CD14-positive monocyte (primary cell): Measurements from ENCODE around the gene DMXL1. TPM values are rescaled to one million over a fixed set of nuclear protein-coding genes. Genes with fewer than 3 reads are reported as not detected.

ENCODE experiments used
- DNase-seq, 3 donors: peaks; one replicate each; pipeline ENCODE4 v3.0.0-alpha.2; 2011 to 2022
- H2AFZ ChIP-seq: 2 replicates; pipeline ENCODE4 v1.6.0; 2012; ENCODE audit warnings: mild to moderate bottlenecking, low read depth, low read length, inconsistent platforms; ENCODE audit not compliant: insufficient read depth, poor library complexity, severe bottlenecking
- H3K27ac ChIP-seq, 2 donors: 1 replicate in 1 of 2; 2 replicates in 1 of 2; pipeline ENCODE4 v1.5.1; 2012 to 2013; ENCODE audit warnings: low read length in 2 of 2, control low read depth in 1 of 2, inconsistent platforms in 1 of 2, low read depth in 1 of 2, mild to moderate bottlenecking in 1 of 2
- H3K27me3 ChIP-seq, 2 donors: one replicate each; pipeline versions ENCODE4 v1.6.0 to v1.6.1; 2011 to 2013; ENCODE audit warnings: low read length in 2 of 2; ENCODE audit not compliant: control insufficient read depth in 2 of 2, insufficient read depth in 2 of 2
- H3K36me3 ChIP-seq, 2 donors: replicated peaks in 1 of 2; 1 replicate in 1 of 2; 2 replicates in 1 of 2; pipeline versions ENCODE4 v1.5.1 to v1.6.1; 2012 to 2013; ENCODE audit warnings: low read length in 2 of 2, control low read depth in 1 of 2, inconsistent platforms in 1 of 2, mild to moderate bottlenecking in 1 of 2; ENCODE audit not compliant: insufficient read depth in 2 of 2, control insufficient read depth in 1 of 2
- H3K4me1 ChIP-seq, 2 donors: 1 replicate in 1 of 2; 2 replicates in 1 of 2; pipeline versions ENCODE4 v1.5.1 to v1.6.1; 2012 to 2013; ENCODE audit warnings: low read length in 2 of 2, control low read depth in 1 of 2, inconsistent platforms in 1 of 2, mild to moderate bottlenecking in 1 of 2, moderate library complexity in 1 of 2; ENCODE audit not compliant: insufficient read depth in 2 of 2, control insufficient read depth in 1 of 2
- H3K4me2 ChIP-seq: replicated peaks from 2 replicates; pipeline ENCODE3; 2012; ENCODE audit warnings: low read length, moderate library complexity, mild to moderate bottlenecking; ENCODE audit not compliant: poor library complexity, severe bottlenecking; ENCODE audit errors: extremely low read depth
- H3K4me3 ChIP-seq, 3 experiments: fragments of 200-600 bp in 1 of 3; sonication (generic) in 1 of 3; replicated peaks in 1 of 3; 1 replicate in 2 of 3; 2 replicates in 1 of 3; pipeline ENCODE4 v1.5.1; 2011 to 2013; ENCODE audit warnings: low read length in 3 of 3, mild to moderate bottlenecking in 3 of 3, control low read depth in 2 of 3, low read depth in 2 of 3, inconsistent platforms in 1 of 3, moderate library complexity in 1 of 3
- H3K79me2 ChIP-seq: 2 replicates; pipeline ENCODE4 v1.6.0; 2012; ENCODE audit warnings: mild to moderate bottlenecking, control low read depth, inconsistent platforms, low read length, moderate library complexity; ENCODE audit not compliant: insufficient read depth
- H3K9ac ChIP-seq: 2 replicates; pipeline ENCODE4 v1.6.0; 2017; ENCODE audit warnings: low read length, mild to moderate bottlenecking; ENCODE audit not compliant: insufficient read depth, poor library complexity, severe bottlenecking
- H3K9me3 ChIP-seq, 2 donors: replicated peaks in 1 of 2; 1 replicate in 1 of 2; 2 replicates in 1 of 2; pipeline versions ENCODE4 v1.5.1 to v1.6.1; 2012 to 2013; ENCODE audit warnings: low read length in 2 of 2, control low read depth in 1 of 2; ENCODE audit not compliant: control insufficient read depth in 1 of 2, insufficient read depth in 1 of 2
- H4K20me1 ChIP-seq: 2 replicates; pipeline ENCODE4 v1.6.0; 2012; ENCODE audit warnings: mild to moderate bottlenecking, low read length, control low read depth, moderate library complexity; ENCODE audit not compliant: insufficient read depth
- H3K27ac Mint-ChIP-seq, 7 donors: one replicate each; pipeline ENCODE4 v1.8.0; 2020; ENCODE audit warnings: mild to moderate bottlenecking in 7 of 7, mixed read lengths in 7 of 7, moderate library complexity in 6 of 7, inconsistent platforms in 2 of 7
- H3K27me3 Mint-ChIP-seq, 3 donors: one replicate each; pipeline ENCODE4 v1.8.0; 2021 to 2022; ENCODE audit warnings: low read depth in 3 of 3, mild to moderate bottlenecking in 3 of 3, mixed read lengths in 3 of 3, moderate library complexity in 3 of 3, inconsistent platforms in 1 of 3
- H3K36me3 Mint-ChIP-seq, 2 donors: one replicate each; pipeline ENCODE4 v1.8.0; 2020; ENCODE audit warnings: mixed read lengths in 2 of 2, inconsistent platforms in 1 of 2, mild to moderate bottlenecking in 1 of 2
- H3K4me1 Mint-ChIP-seq: one replicate; pipeline ENCODE4 v1.8.0; 2020; ENCODE audit warnings: mild to moderate bottlenecking, mixed read lengths
- H3K4me3 Mint-ChIP-seq, 2 donors: one replicate each; pipeline ENCODE4 v1.8.0; 2020; ENCODE audit warnings: mild to moderate bottlenecking in 2 of 2, mixed read lengths in 2 of 2, moderate library complexity in 1 of 2
- H3K9me3 Mint-ChIP-seq, 7 donors: one replicate each; pipeline ENCODE4 v1.8.0; 2020 to 2022; ENCODE audit warnings: mixed read lengths in 7 of 7, mild to moderate bottlenecking in 6 of 7, moderate library complexity in 6 of 7, inconsistent platforms in 2 of 7
- CTCF ChIP-seq: fragments of 200-600 bp; IDR thresholded peaks from one replicate; pipeline ENCODE4 v1.8.0; 2022; ENCODE audit warnings: antibody characterized with exemption, mild to moderate bottlenecking
- WGBS: methylation state at CpG from one replicate; pipeline ENCODE4 v1.1.5; 2013; ENCODE audit warnings: missing lambda C conversion rate; ENCODE audit not compliant: insufficient coverage; 5-methylcytosine and 5-hydroxymethylcytosine counted together
- intact Hi-C, 2 donors: fragments of 100-400 bp; cut with micrococcal nuclease; formaldehyde crosslinking; loops; one replicate each; pipeline versions ENCODE4 v1.15.0 to v1.15.1; 2023
- polyA plus RNA-seq, 3 donors: library from polyadenylated mRNA; depleted of rRNA in 1 of 3; unstranded in 2 of 3; stranded (reverse) in 1 of 3; fragments of 300-500 nt in 2 of 3; fragments of >200 nt in 1 of 3; fragmentation: Illumina TruSeq in 2 of 3; gene quantifications; 1 replicate in 2 of 3; 2 replicates in 1 of 3; pipeline ENCODE4 v1.2.3, GENCODE V29; 2012 to 2021

The DMXL1 gene
- polyA plus RNA-seq, 3 donors, result 15.5 to 20.5 (median 19.5) TPM

DNA sequence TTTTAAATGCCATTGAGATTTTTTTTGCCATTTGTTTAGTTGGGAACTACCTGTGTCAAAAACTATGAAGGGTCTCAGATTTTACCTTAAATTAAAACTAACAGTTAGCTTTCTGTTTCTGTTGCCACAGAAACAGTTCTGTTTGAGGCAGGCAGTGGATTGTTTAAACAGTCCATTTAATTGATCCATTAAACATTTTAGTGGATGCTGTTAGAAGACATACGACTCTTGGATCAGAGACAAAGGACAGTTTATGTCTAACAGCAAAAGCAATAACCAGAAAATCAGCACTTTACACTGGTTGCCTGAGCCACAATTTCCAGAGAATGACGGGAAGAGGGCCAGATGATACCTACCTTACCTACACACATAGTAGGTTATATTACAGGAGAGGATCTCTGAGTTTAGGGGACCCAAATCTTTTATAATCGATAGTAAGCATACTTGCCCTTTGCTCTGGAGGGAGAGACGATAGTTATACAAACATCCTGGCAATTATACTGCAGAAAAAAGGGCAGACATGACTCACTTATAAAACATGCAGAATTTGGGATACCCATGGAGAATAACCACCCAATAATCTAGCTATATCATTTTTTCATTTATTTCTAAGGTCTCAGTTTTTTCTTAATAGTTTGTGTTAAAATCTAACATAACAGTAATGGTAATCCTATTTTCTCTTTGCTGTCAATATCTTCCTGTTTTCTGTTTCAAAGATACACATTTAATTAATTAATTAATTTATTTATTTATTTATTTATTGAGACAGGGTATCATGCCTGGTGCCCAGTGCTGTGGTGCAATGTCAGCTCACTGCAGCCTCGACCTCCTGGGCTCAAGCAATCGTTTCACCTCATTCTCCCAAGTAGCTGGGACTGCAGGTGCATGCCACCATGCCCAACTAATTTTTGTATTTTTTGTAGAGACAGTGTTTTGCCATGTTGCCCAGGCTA is 148.2 kb downstream of the DMXL1 start:
- Mint-ChIP-seq H3K36me3 (peaks cover 34 to 58% of the 10 kb centered on the region in 2 donors), H3K27me3 (no peaks in the 10 kb centered on the region), H3K4me1 (no peaks in the 10 kb centered on the region), H3K9me3 (peaks cover 0 to 1% (median 0%) of the 10 kb centered on the region in 7 donors), H3K4me3 (no peak overlapping the region), H3K27ac (no peak overlapping the region)
- Histone ChIP-seq H4K20me1 (no peaks in the 10 kb centered on the region), H3K27me3 (no peaks in the 10 kb centered on the region), H3K36me3 (peaks cover 25 to 83% of the 10 kb centered on the region in 2 donors), H3K27ac (no peak overlapping the region), H3K4me3 (no peak overlapping the region), H3K79me2 (no peaks in the 10 kb centered on the region), H3K9ac (no peak overlapping the region), H2AFZ (no peak overlapping the region), H3K4me1 (no peaks in the 10 kb centered on the region), H3K4me2 (no peak overlapping the region), H3K9me3 (no peaks in the 10 kb centered on the region)
- no peak for TF ChIP-seq CTCF
- intact Hi-C loops, result no loop called here
- 95% methylated on average over 4 of the region's 6 CpGs for WGBS
- DNase-seq, result no peak

DNA sequence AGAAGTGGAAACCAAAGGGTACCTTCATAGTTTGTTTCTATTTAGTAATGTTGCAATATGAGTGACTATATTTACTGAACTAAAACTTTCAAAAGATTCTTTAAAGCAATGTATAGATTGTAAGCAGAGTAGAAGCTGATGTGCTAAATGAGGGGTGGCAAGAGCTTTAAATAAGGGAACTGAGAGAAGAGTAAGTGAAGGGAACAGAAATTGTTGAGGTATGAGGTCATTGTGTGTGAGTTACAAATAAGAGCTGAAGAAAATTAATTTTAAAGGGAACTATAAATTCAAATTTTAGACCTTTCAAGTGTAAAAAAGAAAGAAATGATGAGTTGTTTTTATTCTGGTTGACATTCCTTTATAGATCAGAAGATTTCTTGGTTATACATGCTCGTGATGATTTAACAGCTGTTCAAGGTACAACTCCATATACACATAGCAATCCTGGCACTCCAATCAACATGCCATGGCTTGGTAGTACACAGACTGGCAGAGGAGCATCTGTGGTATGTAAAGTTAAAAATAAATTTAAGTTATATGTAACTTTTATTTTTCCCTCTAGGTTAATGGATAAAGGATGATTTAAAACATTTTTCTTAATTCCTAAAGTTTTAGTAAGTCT is 149.8 kb downstream of the DMXL1 start:
- no peak for TF ChIP-seq CTCF
- Mint-ChIP-seq H3K27ac (peak overlapping the region in 1 of 7 donors; percentile 28), H3K4me3 (no peak overlapping the region), H3K36me3 (peaks cover 33 to 60% of the 10 kb centered on the region in 2 donors), H3K27me3 (no peaks in the 10 kb centered on the region), H3K9me3 (peaks cover 0 to 1% (median 0%) of the 10 kb centered on the region in 7 donors), H3K4me1 (no peaks in the 10 kb centered on the region)
- Histone ChIP-seq H3K27ac (no peak overlapping the region), H3K9ac (no peak overlapping the region), H3K4me2 (no peak overlapping the region), H2AFZ (no peak overlapping the region), H4K20me1 (no peaks in the 10 kb centered on the region), H3K9me3 (no peaks in the 10 kb centered on the region), H3K27me3 (no peaks in the 10 kb centered on the region), H3K4me1 (no peaks in the 10 kb centered on the region), H3K4me3 (no peak overlapping the region), H3K36me3 (peaks cover 36 to 82% of the 10 kb centered on the region in 2 donors), H3K79me2 (no peaks in the 10 kb centered on the region)
- intact Hi-C loops, result no loop called here
- no peak for DNase-seq
- no CpG with 5 or more reads among the region's 1 CpG for WGBS
